OCI-LY7 (cell line): Measurements from ENCODE around the gene GID4. TPM values are rescaled to one million over a fixed set of nuclear protein-coding genes. Genes with fewer than 3 reads are reported as not detected.

ENCODE experiments used
- BruUV-seq: library from RNA; stranded (reverse); fragments of 400-500 nt; replicated peaks from 2 replicates; lab custom pipeline; 2021; lab: Mats Ljungman, UMichigan
- CTCF ChIA-PET: fragments of 300-600 bp; sonication (Branson Sonifier 250); formaldehyde crosslinking; loops from one replicate; lab custom pipeline; 2022; ENCODE audit warnings: antibody characterized with exemption; ENCODE audit not compliant: unreplicated experiment; lab: Charles Lee
- POLR2A ChIA-PET: fragments of 300-600 bp; sonication (Branson Sonifier 250); formaldehyde crosslinking; loops from one replicate; lab custom pipeline; 2022; ENCODE audit warnings: antibody characterized with exemption; lab: Charles Lee
- DNase-seq: peaks from one replicate; pipeline ENCODE4 v3.0.0-alpha.2; 2015; ENCODE audit warnings: low spot score
- H2AFZ ChIP-seq: fragments of 200-600 bp; sonication (generic), shearing (Covaris generic); 2 replicates; pipeline ENCODE4 v1.6.1; 2014; ENCODE audit warnings: mild to moderate bottlenecking, antibody characterized with exemption, low read length, moderate library complexity
- H3K27ac ChIP-seq: fragments of 200-600 bp; sonication (generic); 2 replicates; pipeline ENCODE4 v1.5.1; 2014; ENCODE audit warnings: mixed run types, low read depth, mild to moderate bottlenecking, moderate library complexity, low read length, inconsistent platforms; ENCODE audit not compliant: poor library complexity, severe bottlenecking
- H3K36me3 ChIP-seq: fragments of 200-600 bp; sonication (generic); 2 replicates; pipeline ENCODE4 v1.6.1; 2014; ENCODE audit warnings: mild to moderate bottlenecking, antibody characterized with exemption, low read length, moderate library complexity, mixed read lengths; ENCODE audit not compliant: insufficient read depth
- H3K4me1 ChIP-seq: fragments of 200-600 bp; sonication (generic); 2 replicates; pipeline ENCODE4 v1.5.1; 2014; ENCODE audit warnings: mild to moderate bottlenecking, low read length; ENCODE audit not compliant: insufficient read depth, poor library complexity, severe bottlenecking
- H3K4me2 ChIP-seq: fragments of 200-600 bp; sonication (generic); 2 replicates; pipeline ENCODE4 v1.6.1; 2014; ENCODE audit warnings: mild to moderate bottlenecking, low read length
- H3K4me3 ChIP-seq: fragments of 200-600 bp; sonication (generic); 2 replicates; pipeline ENCODE4 v1.5.1; 2014; ENCODE audit warnings: mild to moderate bottlenecking, low read depth, low read length; ENCODE audit not compliant: poor library complexity, severe bottlenecking
- H3K79me2 ChIP-seq: fragments of 200-600 bp; sonication (generic); 2 replicates; pipeline ENCODE4 v1.6.1; 2016; ENCODE audit warnings: low read depth, mild to moderate bottlenecking, low read length, moderate library complexity, mixed read lengths; ENCODE audit not compliant: insufficient read depth
- H3K9me2 ChIP-seq: fragments of 200-600 bp; sonication (generic); 2 replicates; pipeline ENCODE4 v1.6.1; 2016; ENCODE audit warnings: mild to moderate bottlenecking, low read length, mixed read lengths; ENCODE audit not compliant: insufficient read depth
- H3K9me3 ChIP-seq: fragments of 200-600 bp; sonication (generic); 2 replicates; pipeline ENCODE4 v1.6.1; 2014; ENCODE audit warnings: mild to moderate bottlenecking, mixed run types, low read length, mixed read lengths
- H4K20me1 ChIP-seq: fragments of 200-600 bp; sonication (generic); 2 replicates; pipeline ENCODE4 v1.6.1; 2014; ENCODE audit warnings: mild to moderate bottlenecking, antibody characterized with exemption, low read length, moderate library complexity, mixed read lengths; ENCODE audit not compliant: insufficient read depth
- CTCF ChIP-seq: fragments of 200-600 bp; sonication (generic); conservative IDR thresholded peaks from 2 replicates; pipeline ENCODE4 v1.5.1; 2014; ENCODE audit warnings: mild to moderate bottlenecking, antibody characterized with exemption, low read length, moderate library complexity, mixed read lengths
- EZH2phosphoT487 ChIP-seq: fragments of 200-600 bp; sonication (generic); IDR thresholded peaks from 2 replicates; pipeline ENCODE4 v1.6.1; 2018; ENCODE audit warnings: low read depth, borderline replicate concordance, mild to moderate bottlenecking, mixed run types, antibody characterized with exemption, low read length, moderate library complexity, mixed read lengths
- intact Hi-C: fragments of 100-400 bp; cut with micrococcal nuclease; formaldehyde crosslinking; loops from one replicate; pipeline ENCODE4 v1.10.0; 2022; ENCODE audit not compliant: unreplicated experiment
- total RNA-seq, 2 experiments: library from RNA; depleted of rRNA in 1 of 2; stranded (reverse); fragments of >200 nt in 1 of 2; shearing (Covaris generic) in 1 of 2; gene quantifications; 2 replicates each; pipeline ENCODE4 v1.2.3, GENCODE V29; 2014 to 2022

GID4 gene
- total RNA-seq, 2 experiments from 2014 or later: 5.1 to 11.8 TPM

GRCh38 chr17:18025945-18026776 is 13.0 kb upstream of the GID4 start:
- no peaks in the 10 kb centered on the region for H3K4me1 ChIP-seq
- no peaks in the 10 kb centered on the region for H3K79me2 ChIP-seq
- H4K20me1 ChIP-seq: no peaks in the 10 kb centered on the region
- H3K4me3 ChIP-seq: no peak overlapping the region
- H3K4me2 ChIP-seq: no peak overlapping the region
- no peak overlapping the region for H2AFZ ChIP-seq
- ChIA-PET CTCF (no interaction called here), POLR2A (no interaction called here)
- H3K9me3 ChIP-seq: no peaks in the 10 kb centered on the region
- peaks cover 42% of the 10 kb centered on the region for H3K36me3 ChIP-seq
- H3K27ac ChIP-seq: no peak overlapping the region
- no peaks in the 10 kb centered on the region for H3K9me2 ChIP-seq
- intact Hi-C loops: no loop called here
- DNase-seq: no peak
- TF ChIP-seq EZH2phosphoT487: no peak
- TF ChIP-seq CTCF: no peak
- no TSS peak for BruUV-seq

- ChIA-PET POLR2A (no interaction called here), CTCF (no interaction called here)
- H3K36me3 ChIP-seq: peaks cover 33% of the 10 kb centered on the region; the same call in 1 of the 2 replicates
Measured at GRCh38 chr17:18027280-18027679, 11.9 kb upstream of the GID4 start.

More at GRCh38 chr17:18027280-18027679, 11.9 kb upstream of the GID4 start:
- TF ChIP-seq EZH2phosphoT487 (no peak), CTCF (no peak)
- peaks cover 3% of the 10 kb centered on the region for H3K4me1 ChIP-seq
- no TSS peak for BruUV-seq
- no peaks in the 10 kb centered on the region for H3K9me2 ChIP-seq
- H3K79me2 ChIP-seq: no peaks in the 10 kb centered on the region; the same call in 1 of the 2 replicates
- no peak for DNase-seq
- H3K9me3 ChIP-seq: no peaks in the 10 kb centered on the region
- H3K27ac ChIP-seq: no peak overlapping the region
- intact Hi-C loops: no loop called here
- no peaks in the 10 kb centered on the region for H4K20me1 ChIP-seq
- H3K4me3 ChIP-seq: no peak overlapping the region
- H2AFZ ChIP-seq: no peak overlapping the region
- no peak overlapping the region for H3K4me2 ChIP-seq
